GM12878 (cell line): ENCODE data around the gene B4GALT1. TPM values are rescaled to one million over a fixed set of nuclear protein-coding genes. Genes with fewer than 3 reads are reported as not detected.

Experiments
- BHLHE40 ChIP-seq, 2 experiments: fragments of 450-650 bp in 1 of 2; IDR thresholded peaks; 2 replicates each; pipeline ENCODE4 v1.6.1; 2011 to 2017; ENCODE audit warnings: low read depth in 2 of 2, borderline replicate concordance in 1 of 2, improper control_type of control experiment in 1 of 2, low read length in 1 of 2, mild to moderate bottlenecking in 1 of 2
- FOXM1 ChIP-seq: IDR thresholded peaks from 2 replicates; pipeline ENCODE4 v1.6.1; 2012; ENCODE audit warnings: low read depth, mild to moderate bottlenecking, inconsistent platforms, low read length, moderate library complexity
- MEF2B ChIP-seq: fragments of 450-650 bp; IDR thresholded peaks from 2 replicates; pipeline ENCODE4 v1.6.1; 2018; ENCODE audit warnings: mild to moderate bottlenecking, moderate library complexity; ENCODE audit not compliant: partially characterized antibody, poor library complexity, severe bottlenecking
- MTA2 ChIP-seq: fragments of 450-650 bp; IDR thresholded peaks from 2 replicates; pipeline ENCODE4 v1.6.1; 2016; ENCODE audit warnings: low read depth, mild to moderate bottlenecking, moderate library complexity
- NFIC ChIP-seq: IDR thresholded peaks from 2 replicates; pipeline ENCODE4 v1.6.1; 2012; ENCODE audit warnings: low read depth, mild to moderate bottlenecking, inconsistent platforms, low read length, moderate library complexity
- PML ChIP-seq: IDR thresholded peaks from 2 replicates; pipeline ENCODE4 v1.6.1; 2012; ENCODE audit warnings: low read length, inconsistent platforms
- SMARCA5 ChIP-seq: fragments of 450-650 bp; IDR thresholded peaks from 2 replicates; pipeline ENCODE4 v1.6.1; 2017; ENCODE audit warnings: mild to moderate bottlenecking
- SMC3 ChIP-seq: IDR thresholded peaks from 2 replicates; pipeline ENCODE4 v1.6.1; 2011; ENCODE audit warnings: low read length, improper control_type of control experiment, borderline replicate concordance
- TBL1XR1 ChIP-seq: IDR thresholded peaks from 2 replicates; pipeline ENCODE4 v1.6.1; 2012; ENCODE audit warnings: low read depth, low read length, improper control_type of control experiment
- polyA plus RNA-seq, 11 experiments: library from polyadenylated mRNA; depleted of rRNA in 4 of 11; unstranded in 6 of 11; stranded (reverse) in 5 of 11; fragments of >200 nt; fragmentation: Nextera tagmentation in 4 of 11; fragmentation: Illumina TruSeq in 1 of 11; extraction: Ambion mirVana in 4 of 11; extraction: Trizol in 1 of 11; gene quantifications; 1 replicate in 1 of 11; 2 replicates in 10 of 11; pipeline versions ENCODE4 v1.2.1 to v1.2.3, GENCODE V29; 2011 to 2016; ENCODE audit warnings: inconsistent platforms in 2 of 11, missing spikeins in 2 of 11, low read depth in 1 of 11
- total RNA-seq, 4 experiments: library from RNA; depleted of rRNA in 3 of 4; stranded (reverse); fragments of >200 nt in 3 of 4; fragmentation: Illumina TruSeq in 1 of 4; extraction: Trizol in 1 of 4; gene quantifications; 2 replicates each; pipeline versions ENCODE4 v1.2.1 to v1.2.3, GENCODE V29; 2013 to 2021
- TF ChIP-seq, protein P1 (sequence below): fragments of 450-650 bp; IDR thresholded peaks from 2 replicates; pipeline ENCODE4 v1.6.1; 2018; ENCODE audit warnings: borderline replicate concordance, mild to moderate bottlenecking; ENCODE audit not compliant: partially characterized antibody
- TF ChIP-seq, protein P2 (sequence below): fragments of 450-650 bp; IDR thresholded peaks from 2 replicates; pipeline ENCODE4 v1.6.1; 2017; ENCODE audit warnings: mild to moderate bottlenecking, moderate library complexity

The B4GALT1 gene
- total and polyA plus RNA-seq, 10 of the 15 experiments (the other 5 are each of a cell fraction or from before 2014, with no cell fraction given), result 12.7 to 79.0 (median 41.0) TPM

DNA sequence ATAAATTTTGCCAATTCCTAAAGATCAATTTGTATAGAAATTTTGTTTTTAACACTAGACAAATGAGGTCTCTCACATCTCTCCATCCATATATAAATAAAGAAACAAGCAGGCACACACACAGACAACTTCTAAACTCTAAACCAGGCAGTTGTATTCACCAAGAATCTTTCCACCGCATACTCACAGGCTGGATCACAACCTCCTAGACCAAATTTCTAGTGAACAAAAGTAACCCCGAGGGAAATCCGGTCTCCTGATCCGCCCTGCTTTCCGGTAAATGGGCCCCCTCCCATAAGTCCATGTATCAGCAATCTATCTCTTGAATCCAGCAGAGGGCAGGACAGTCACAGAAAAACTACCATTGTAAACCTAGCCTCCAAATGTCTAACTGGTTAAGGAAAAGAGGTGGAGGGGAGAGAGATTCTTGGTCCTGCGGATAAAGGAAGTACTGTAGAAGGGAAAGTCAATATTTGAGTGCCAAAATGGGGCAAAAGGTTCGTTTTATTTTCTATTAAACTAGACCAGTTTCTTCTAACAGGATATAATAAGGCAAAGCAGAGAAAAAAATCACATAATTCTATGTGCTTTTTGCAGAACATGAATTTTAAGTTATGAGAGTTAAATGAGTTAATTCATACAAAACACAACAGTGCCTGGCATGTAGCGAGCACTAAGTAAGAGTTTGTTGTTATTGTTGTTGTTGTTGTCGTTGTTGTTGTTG, 85.8 kb downstream of the B4GALT1 start (continued):
- TF ChIP-seq FOXM1 (no peak), NFIC (0 out of 2 replicates have a peak, but pooled peaks have one; percentile 35), SMARCA5 (peak; percentile 65; the same call in 1 of the 2 replicates), TBL1XR1 (0 out of 2 replicates have a peak, but pooled peaks have one; percentile 26), PML (0 out of 2 replicates have a peak, but pooled peaks have one; percentile 48), SMC3 (peak; percentile 97), MEF2B (peak; percentile 67), BHLHE40 (IDR thresholded peaks at IDR 0.05; ENCODE audit: borderline replicate concordance in 1 of 2, low read depth in 2 of 2, low read length in 1 of 2) (no peak), MTA2 (no peak)
- TF ChIP-seq, protein P1, sequence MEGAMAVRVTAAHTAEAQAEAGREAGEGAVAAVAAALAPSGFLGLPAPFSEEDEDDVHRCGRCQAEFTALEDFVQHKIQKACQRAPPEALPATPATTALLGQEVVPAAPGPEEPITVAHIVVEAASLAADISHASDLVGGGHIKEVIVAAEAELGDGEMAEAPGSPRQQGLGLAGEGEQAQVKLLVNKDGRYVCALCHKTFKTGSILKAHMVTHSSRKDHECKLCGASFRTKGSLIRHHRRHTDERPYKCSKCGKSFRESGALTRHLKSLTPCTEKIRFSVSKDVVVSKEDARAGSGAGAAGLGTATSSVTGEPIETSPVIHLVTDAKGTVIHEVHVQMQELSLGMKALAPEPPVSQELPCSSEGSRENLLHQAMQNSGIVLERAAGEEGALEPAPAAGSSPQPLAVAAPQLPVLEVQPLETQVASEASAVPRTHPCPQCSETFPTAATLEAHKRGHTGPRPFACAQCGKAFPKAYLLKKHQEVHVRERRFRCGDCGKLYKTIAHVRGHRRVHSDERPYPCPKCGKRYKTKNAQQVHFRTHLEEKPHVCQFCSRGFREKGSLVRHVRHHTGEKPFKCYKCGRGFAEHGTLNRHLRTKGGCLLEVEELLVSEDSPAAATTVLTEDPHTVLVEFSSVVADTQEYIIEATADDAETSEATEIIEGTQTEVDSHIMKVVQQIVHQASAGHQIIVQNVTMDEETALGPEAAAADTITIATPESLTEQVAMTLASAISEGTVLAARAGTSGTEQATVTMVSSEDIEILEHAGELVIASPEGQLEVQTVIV, result no peak
- TF ChIP-seq, protein P2, sequence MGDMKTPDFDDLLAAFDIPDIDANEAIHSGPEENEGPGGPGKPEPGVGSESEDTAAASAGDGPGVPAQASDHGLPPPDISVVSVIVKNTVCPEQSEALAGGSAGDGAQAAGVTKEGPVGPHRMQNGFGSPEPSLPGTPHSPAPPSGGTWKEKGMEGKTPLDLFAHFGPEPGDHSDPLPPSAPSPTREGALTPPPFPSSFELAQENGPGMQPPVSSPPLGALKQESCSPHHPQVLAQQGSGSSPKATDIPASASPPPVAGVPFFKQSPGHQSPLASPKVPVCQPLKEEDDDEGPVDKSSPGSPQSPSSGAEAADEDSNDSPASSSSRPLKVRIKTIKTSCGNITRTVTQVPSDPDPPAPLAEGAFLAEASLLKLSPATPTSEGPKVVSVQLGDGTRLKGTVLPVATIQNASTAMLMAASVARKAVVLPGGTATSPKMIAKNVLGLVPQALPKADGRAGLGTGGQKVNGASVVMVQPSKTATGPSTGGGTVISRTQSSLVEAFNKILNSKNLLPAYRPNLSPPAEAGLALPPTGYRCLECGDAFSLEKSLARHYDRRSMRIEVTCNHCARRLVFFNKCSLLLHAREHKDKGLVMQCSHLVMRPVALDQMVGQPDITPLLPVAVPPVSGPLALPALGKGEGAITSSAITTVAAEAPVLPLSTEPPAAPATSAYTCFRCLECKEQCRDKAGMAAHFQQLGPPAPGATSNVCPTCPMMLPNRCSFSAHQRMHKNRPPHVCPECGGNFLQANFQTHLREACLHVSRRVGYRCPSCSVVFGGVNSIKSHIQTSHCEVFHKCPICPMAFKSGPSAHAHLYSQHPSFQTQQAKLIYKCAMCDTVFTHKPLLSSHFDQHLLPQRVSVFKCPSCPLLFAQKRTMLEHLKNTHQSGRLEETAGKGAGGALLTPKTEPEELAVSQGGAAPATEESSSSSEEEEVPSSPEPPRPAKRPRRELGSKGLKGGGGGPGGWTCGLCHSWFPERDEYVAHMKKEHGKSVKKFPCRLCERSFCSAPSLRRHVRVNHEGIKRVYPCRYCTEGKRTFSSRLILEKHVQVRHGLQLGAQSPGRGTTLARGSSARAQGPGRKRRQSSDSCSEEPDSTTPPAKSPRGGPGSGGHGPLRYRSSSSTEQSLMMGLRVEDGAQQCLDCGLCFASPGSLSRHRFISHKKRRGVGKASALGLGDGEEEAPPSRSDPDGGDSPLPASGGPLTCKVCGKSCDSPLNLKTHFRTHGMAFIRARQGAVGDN, result no peak
